HG03097 (cell line): ENCODE results near the gene DES.

ENCODE experiments used
- ATAC-seq: cut with Tn5 transposase; IDR thresholded peaks from one replicate; pipeline ENCODE4 v1.9.1; 2021; ENCODE audit not compliant: unreplicated experiment, low FRiP score

Gene DES

DNA sequence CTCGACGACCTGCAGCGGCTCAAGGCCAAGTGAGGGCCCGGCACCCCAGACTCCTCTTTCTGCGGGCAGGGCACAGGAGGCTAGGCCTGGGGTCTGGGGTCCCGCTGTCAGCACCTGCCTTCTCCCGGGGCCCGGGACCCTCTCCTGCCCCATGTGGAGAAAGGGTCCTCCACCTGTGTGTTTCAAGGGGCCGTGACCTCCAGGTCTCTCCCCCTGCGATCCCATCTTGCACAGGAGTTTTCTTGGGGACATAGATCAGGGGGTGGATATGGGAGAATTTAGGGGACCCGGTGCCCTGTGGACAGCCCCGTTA, 791 bp downstream of the DES start:
- ATAC-seq, result no peak

DNA sequence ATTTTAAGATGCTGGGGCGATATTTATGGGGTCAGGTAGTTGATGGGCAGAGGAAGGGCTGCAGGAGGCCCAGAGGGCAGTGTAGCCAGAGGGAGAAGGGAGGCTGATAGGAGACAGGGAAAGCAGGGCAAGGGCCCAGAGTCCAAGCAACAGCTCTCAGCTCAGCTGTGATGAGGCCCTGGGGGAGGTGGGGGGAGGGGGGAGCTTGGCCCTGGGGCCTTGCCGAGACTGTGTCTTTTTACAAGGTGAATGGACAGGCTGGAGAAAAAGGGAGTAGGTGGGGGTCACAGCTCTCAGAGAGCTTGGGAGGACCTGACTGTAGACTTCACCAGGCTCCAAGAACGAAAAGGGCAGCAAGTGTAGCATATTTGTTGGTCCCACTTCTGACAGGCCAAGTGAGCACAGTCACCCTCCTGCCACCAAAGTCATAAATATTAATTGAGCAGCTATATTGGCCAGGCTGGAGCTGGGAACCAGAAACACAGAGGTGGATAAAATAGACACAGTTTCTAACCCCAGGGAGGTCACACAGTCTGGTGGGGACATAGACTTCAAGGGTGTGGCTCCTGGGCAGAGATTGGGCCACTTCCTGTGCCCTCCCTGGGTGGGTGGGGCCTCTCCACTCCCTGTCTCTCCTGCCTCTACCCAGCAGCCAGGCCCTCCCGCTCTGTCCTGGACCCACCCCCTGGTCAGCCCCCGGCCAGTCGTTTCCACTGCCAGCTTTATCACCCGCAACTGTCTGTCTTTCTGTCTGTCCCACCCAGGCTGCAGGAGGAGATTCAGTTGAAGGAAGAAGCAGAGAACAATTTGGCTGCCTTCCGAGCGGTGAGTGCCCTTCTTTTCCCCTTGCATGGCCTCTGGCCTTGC, 1.4 kb downstream of the DES start:
- ATAC-seq, result no peak

DNA sequence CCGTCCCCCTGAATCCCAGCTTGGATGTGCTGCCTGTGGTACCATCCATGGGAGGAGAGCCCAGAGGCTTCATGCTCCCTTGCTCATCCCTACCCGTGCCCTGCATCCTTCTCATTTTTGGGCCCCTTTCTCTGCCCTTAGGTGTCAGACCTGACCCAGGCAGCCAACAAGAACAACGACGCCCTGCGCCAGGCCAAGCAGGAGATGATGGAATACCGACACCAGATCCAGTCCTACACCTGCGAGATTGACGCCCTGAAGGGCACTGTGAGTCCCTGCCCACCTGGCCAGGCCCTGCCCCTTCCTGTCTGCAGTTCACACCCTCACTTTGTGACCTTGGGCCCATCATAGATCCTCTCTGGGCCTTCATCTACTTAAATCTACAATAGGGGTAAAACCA, 2.5 kb downstream of the DES start:
- no peak for ATAC-seq

DNA sequence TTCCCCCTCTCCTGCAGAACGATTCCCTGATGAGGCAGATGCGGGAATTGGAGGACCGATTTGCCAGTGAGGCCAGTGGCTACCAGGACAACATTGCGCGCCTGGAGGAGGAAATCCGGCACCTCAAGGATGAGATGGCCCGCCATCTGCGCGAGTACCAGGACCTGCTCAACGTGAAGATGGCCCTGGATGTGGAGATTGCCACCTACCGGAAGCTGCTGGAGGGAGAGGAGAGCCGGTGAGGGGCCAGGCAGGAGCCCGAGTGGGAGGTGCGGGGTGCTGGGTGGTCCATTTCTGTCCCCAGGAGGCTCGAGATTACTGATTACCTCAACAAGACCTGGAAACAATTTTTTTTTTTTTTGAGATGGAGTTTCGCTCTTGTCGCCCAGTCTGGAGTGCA, 3.1 kb downstream of the DES start:
- no peak for ATAC-seq

DNA sequence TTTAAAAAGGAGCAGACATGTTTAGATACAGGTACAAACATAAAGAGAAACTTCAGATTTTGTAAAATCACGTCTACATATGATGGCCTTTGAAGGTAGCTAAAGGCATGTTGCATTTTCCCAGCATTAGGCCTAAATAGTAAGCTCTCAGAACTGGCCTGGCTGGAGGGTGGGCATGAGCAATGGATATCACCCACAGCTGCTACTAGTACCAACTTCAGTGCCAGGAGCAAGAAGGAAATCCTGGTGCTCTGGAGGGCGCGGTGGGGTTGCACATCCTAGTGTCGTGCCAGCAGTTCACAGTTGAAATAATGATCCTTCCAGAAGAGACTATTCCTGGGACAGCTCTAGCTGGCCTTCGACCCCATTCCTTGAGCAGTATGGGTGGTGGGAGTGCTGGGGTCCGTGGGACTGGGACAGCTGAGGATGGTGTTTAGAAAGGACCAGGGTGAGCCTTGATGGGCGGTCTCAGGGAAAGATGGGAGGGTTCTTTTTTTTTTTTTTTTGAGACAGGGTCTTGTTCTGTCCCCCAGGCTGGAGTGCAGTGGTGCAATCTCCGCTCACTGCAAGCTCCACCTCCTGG, 4.9 kb downstream of the DES start:
- no peak for ATAC-seq

DNA sequence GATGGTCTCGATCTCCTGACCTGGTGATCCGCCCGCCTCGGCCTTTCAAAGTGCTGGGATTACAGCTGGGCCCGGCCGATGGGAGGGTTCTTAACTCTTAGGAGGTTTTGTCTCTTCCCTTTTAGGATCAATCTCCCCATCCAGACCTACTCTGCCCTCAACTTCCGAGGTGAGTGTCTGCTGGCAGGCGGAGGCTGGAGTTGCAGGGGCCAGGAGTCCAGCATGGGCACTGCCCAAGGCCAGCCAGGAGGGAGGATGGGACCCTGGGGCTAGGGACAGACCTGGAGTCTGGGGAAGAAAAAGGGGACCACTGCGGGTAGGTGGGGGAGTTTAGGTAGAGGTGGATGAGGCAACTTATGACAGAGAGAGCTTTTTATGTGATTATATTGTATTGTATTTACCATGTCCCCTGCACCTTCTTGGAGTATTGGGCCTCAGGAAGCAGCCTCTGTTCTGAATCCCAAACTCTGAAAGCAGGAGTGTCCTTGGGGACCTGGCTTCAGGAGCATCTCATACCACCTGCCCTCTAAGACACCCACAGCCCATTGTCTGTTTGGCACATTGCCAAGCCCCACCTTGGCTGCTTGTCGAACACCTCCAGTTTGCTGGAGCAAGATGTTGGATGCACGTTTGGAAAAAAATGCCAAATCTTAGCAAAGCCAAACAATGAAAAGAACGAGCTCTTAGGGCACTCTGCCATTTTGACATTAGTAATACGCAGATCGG, 5.6 kb downstream of the DES start:
- ATAC-seq, result no peak

DNA sequence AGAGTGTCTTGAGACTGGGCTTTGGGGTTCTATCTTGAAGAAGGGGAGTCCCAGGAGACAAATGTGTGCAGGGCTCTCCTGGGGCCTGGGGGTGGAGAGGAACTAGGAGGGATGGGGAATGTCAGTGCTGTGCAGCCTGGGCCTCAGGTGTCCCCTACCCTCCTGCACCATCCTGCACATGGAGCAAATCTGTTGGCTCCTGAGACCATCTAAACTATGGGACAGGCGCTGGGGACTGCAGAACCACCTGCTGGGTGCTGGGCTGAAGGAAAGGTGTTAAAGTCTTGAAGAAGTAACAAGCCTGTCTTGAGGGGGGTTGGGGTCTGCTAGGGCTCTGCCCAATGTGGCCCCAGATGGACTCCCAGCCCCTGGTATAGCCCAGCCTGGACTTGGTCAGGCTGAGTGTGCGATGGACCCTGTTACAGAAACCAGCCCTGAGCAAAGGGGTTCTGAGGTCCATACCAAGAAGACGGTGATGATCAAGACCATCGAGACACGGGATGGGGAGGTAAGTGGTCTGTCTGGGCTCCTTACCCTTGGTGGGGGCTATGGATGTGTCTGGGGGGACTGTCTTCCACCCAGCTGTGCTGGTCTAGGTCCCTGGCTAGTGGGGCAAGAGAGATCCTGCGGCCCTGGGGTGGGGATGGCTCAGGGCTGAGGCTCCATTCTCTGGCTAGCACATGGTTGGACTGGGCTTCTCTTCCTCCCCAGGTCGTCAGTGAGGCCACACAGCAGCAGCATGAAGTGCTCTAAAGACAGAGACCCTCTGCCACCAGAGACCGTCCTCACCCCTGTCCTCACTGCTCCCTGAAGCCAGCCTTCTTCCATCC, 7.3 kb downstream of the DES start:
- ATAC-seq, result no peak

DNA sequence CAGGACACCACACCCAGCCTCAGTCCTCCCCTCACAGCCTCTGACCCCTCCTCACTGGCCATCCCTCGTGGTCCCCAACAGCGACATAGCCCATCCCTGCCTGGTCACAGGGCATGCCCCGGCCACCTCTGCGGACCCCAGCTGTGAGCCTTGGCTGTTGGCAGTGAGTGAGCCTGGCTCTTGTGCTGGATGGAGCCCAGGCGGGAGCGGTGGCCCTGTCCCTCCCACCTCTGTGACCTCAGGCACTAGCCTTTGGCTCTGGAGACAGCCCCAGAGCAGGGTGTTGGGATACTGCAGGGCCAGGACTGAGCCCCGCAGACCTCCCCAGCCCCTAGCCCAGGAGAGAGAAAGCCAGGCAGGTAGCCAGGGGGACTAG, 7.9 kb downstream of the DES start:
- ATAC-seq, result no peak

DNA sequence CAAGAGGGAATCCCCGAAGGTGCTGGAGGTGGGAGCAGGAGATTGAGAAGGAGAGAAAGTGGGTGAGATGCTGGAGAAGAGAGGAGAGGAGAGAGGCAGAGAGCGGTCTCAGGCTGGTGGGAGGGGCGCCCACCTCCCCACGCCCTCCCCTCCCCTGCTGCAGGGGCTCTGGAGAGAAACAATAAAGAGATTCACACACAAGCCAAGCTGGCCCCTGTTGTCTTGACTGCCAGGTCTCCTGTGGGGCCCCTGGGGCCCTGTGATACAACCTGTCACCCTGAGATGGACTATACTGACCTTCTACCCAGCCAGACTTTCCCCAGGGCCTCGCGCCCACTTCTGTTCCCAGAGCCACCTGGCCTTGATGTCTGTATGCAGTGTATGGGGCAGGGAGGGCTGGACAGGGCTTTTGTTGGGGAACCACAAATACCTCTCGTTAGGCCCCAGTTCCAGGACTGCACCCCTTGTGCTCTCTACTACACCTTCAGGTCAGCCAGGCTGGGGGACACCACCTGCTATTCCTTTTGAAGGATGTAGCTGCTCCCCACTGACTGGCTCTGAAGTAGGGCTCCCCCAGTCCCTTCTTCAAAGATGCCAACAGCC, 8.5 kb downstream of the DES start:
- ATAC-seq, result no peak

DNA sequence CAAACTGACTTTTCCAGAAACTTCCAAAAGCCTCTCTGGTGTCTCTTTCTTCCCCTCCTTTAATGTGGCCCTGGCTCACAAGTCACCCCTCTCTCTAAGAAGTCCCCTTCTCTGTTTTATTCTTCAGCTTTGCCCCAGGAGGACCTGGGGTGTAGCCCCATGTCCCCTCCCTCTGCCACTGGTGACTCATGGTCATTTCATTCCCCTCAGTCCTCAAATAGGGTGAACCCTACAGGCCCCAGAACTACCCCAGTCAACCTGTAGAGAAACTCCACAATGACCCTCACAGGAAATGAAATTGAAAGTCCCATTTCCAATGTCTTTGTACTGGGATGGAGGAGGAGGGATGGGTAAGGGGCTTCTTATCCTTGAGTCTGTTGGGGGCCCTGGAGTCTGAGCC, 10.3 kb downstream of the DES start:
- no peak for ATAC-seq

DNA sequence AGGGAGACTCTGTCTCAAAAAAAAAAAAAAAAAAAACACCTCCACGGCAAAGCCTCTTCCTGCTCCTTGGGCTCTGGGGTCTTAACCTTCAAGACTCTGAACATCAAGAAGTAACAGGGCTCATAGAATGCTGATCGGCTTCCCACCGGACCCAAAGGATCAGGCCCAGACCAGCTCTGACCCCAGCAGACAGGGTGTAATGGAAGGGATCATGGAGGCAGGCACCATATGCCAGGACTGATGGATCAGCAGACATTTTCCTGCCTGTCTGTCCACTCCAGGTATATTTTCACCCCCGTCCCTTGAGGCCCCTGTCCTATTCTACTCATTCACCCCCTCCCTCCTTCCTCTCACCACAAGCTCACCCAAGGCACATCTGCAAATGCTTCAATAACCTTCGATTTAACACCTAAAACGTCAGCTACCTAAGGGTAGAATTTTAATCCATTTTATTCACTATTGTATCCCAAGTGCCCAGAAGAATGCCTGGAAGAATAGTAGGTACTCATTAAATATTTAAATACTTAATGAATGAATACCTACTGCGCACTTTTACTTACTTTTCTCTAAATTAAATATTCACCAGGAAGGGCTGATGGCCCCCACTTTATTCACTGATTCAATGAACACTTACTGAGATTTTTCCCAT, 11.9 kb downstream of the DES start:
- no peak for ATAC-seq

DNA sequence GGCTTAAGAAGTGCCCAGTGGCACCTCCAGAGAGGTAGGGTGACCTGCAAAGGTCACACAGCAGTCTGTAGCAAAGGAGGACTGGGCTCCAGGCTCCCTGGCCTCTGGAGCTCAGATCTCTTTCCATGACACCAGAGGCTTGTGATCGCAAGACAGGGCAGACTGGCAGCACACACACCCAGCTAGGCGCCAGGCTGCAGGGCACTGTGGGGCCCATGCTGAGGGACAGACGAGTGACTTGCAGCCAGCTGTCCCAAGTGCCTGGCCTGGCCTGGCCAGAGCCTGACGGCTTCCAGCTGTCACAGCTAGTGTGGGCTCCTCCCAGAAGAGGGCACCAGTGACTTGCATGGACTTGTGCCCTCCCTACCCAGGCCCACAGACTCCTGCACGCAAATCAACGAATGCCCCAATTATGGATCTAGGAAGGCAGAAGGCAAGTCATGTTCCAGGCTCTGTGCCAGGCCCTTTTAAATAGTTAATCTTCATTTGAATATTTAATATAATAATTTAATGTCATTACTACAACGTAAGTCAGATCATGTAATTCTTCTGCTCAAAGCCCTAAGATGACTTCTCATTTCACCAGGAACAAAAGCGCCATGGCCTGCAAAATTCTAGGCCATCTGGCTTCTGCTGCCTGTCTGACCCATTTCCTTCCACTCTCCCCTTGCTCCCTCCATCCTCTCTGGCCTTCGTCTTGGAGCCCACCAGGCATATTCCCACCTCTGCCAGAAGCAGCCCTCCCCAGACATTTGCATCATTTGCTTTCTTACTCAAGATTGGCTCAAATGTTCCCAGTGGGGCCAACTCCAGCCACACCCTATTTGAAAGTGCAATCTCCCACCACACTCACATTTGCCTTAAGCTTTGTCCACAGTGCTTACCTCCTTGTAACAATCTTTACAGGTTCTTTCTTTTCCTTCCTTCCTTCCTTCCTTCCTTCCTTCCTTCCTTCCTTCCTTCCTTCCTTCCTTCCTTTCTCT, 12.7 kb downstream of the DES start:
- ATAC-seq, result no peak

DNA sequence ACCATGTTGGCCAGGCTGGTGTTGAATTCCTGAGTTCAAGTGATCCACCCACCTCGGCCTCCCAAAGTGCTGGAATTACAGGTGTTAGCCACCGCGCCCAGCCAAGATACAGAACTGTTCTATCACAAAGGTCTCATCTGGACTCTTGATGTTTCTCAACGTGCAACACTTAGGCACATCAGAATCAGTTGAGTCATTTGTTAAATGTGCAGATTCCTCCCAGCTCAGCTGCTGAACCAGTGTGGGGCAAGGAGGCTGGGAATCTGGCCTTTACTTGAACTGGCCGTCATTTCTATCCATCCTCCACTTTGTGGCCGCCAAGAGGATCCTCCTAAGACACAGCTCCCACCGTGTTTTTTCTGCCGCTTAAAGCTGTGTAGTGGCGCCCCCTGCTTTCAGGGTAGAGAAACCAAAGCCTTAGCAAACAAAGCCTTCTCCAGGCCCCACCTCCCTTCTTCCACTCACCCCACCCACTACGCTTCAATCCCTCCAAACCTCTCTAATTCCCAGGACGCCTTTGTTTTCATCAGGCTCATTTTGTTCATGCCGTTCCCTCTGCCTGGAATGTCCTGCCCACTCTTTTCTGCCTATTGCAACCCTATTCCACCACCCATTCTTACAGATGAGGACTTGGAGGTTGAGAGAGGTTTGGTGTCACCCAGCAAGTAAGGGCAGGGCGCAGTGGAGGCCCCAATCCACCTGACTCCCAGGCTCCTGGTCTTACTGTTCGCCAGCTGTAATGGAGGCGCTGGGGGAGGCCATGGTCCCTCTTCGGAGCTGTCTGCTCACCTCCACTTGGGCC, 15.7 kb downstream of the DES start:
- no peak for ATAC-seq

DNA sequence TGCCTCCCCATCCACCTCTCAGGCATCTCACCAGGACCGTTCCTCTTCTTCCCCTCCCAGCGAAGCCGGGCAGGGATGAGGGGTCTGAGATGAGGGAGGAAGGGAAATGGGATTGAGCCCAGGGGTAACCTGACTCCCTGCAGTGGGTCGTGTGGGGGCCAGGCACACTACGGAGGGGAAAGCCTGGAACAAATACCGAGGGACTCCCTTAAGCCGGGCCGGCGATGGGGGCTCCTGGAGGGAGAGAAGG, 16.2 kb downstream of the DES start:
- ATAC-seq, result no peak

DNA sequence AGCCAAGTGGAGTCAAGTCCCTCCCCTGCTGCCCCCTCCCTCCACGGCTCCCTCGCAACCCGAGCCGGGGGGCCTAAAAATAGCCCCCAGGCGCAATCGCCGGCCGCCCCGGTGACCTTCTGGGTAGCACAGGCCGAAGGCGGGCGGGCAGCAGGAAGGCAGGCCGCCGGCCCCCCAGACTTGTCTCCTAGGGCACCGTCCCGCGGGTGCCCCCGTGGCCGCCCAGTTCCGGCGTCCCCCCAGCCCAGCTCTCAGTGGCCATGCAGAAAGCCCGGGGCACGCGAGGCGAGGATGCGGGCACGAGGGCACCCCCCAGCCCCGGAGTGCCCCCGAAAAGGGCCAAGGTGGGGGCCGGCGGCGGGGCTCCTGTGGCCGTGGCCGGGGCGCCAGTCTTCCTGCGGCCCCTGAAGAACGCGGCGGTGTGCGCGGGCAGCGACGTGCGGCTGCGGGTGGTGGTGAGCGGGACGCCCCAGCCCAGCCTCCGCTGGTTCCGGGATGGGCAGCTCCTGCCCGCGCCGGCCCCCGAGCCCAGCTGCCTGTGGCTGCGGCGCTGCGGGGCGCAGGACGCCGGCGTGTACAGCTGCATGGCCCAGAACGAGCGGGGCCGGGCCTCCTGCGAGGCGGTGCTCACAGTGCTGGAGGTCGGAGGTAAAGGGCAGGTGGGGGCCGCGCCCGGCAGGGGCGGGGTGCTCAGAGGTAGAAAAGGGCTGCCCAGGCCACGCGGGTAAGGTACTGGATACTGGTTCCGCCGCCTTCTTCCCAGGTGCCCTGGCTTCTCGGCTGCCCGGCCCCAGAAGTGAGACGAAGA, 16.7 kb downstream of the DES start, which contains the start of gene SPEG:
SPEG (plus strand) TSS at position 126 of the 808 bp plus-strand sequence; CDS start at position 261, 135 bp downstream.
- no peak for ATAC-seq

DNA sequence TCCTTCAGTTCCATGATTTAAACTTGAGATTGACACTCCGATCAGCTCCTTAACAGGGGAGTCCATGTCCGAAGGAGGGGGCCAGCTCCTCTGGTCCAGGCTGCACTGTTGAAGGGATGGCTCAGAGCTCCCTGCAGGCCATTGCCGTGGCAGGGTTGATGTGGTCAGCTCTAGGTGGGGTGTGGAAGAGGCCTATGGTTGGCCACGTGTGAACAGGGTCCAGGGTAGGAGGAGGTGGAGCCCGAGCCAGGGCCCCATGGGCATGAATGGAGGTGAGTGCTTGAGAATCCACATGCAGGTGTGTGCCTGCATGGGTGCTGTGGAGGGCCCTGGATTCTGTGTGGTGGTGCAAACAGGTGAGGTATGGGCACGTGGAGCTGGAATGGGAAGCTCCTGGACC, 17.5 kb downstream of the DES start:
- ATAC-seq, result no peak

DNA sequence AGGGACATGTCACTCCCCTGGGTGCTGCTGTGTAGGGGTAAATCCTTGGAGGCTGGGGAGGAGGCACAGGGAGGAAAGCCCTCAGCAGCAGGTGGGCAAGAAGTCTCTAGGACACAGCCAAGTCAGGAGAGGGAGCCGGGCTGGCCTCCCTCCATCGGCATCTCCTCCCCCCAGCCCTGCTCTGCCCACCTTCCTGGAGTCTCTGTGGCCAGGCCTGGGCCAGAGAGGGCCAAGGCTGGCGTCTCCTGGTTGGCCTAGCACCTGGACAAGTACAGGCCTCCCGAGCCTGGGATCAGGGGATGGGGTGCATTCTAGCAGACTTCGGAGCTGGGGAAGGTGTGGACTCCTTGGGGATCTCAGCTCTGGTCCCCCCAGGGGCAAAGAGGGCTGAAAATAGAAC, 18.3 kb downstream of the DES start:
- ATAC-seq, result no peak

DNA sequence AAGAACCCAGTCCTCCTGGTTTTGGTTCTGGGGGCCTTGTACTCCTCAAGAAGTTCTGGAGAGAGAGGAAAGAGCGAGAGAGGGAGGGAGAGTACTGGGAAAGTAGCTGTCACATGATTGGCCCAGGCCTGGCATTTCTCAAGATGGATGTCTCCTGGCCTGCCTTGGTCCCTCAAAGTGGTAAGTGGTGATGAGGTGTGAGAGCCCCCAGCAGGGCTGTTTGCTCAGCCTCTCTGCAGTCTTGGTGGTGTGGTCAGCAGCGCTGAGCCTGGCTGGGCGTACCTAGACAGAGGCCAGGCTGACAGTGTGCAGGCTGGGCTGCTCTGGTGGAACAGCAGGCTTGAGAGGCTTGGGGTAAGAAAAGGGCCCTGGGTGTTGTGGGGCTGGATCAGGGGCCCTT, 19.0 kb downstream of the DES start:
- no peak for ATAC-seq
